Subcutaneous abdominal adipose tissue (tissue), 5 donors: Measurements from ENCODE around the gene METRNL.

Source experiments
- H3K27ac ChIP-seq: one replicate; pipeline ENCODE4 v1.7.0; 2013; ENCODE audit warnings: low read depth, mild to moderate bottlenecking, inconsistent platforms, low read length, moderate library complexity
- H3K27me3 ChIP-seq, 5 donors: one replicate each; pipeline ENCODE4 v1.7.0; 2013; ENCODE audit warnings: low read length in 5 of 5, inconsistent platforms in 1 of 5; ENCODE audit not compliant: control insufficient read depth in 5 of 5, insufficient read depth in 4 of 5
- H3K36me3 ChIP-seq, 5 donors: one replicate each; pipeline ENCODE4 v1.7.0; 2013; ENCODE audit warnings: low read length in 5 of 5; ENCODE audit not compliant: control insufficient read depth in 5 of 5, insufficient read depth in 5 of 5
- H3K4me1 ChIP-seq, 5 donors: one replicate each; pipeline ENCODE4 v1.7.0; 2013; ENCODE audit warnings: low read length in 5 of 5, mild to moderate bottlenecking in 3 of 5, moderate library complexity in 1 of 5; ENCODE audit not compliant: control insufficient read depth in 5 of 5, insufficient read depth in 5 of 5
- H3K4me3 ChIP-seq, 5 donors: one replicate each; pipeline ENCODE4 v1.7.0; 2013; ENCODE audit warnings: low read length in 5 of 5, low read depth in 1 of 5
- H3K9ac ChIP-seq, 5 donors: one replicate each; pipeline ENCODE4 v1.7.0; 2013; ENCODE audit warnings: low read length in 5 of 5, mild to moderate bottlenecking in 4 of 5, moderate library complexity in 3 of 5
- H3K9me3 ChIP-seq, 5 donors: one replicate each; pipeline ENCODE4 v1.7.0; 2013; ENCODE audit warnings: low read length in 5 of 5; ENCODE audit not compliant: control insufficient read depth in 5 of 5
- donor health status: healthy.
- donor health status: healthy.
- donor health status: healthy.
- donor health status: healthy.
- donor health status: healthy.

The METRNL gene

GRCh38 chr17:83085103-83085502 is 5.7 kb downstream of the METRNL start:
- H3K9ac ChIP-seq, result no peak overlapping the region
- H3K27ac ChIP-seq, result peak overlapping the region; percentile 86
- peaks cover 8 to 91% (median 84%) of the 10 kb centered on the region in 5 donors for H3K4me1 ChIP-seq
- peak overlapping the region in 1 of 5 donors; percentile 81 for H3K4me3 ChIP-seq
- no peaks in the 10 kb centered on the region for H3K9me3 ChIP-seq
- H3K27me3 ChIP-seq, result peaks cover 0 to 4% (median 0%) of the 10 kb centered on the region in 5 donors
- peaks cover 0 to 55% (median 28%) of the 10 kb centered on the region in 5 donors for H3K36me3 ChIP-seq

- H3K27ac ChIP-seq, result peak overlapping the region; percentile 86
- H3K9ac ChIP-seq, result no peak overlapping the region
- peaks cover 0 to 58% (median 28%) of the 10 kb centered on the region in 5 donors for H3K36me3 ChIP-seq
- no peak overlapping the region for H3K4me3 ChIP-seq
- peaks cover 0 to 4% (median 0%) of the 10 kb centered on the region in 5 donors for H3K27me3 ChIP-seq
- no peaks in the 10 kb centered on the region for H3K9me3 ChIP-seq
- H3K4me1 ChIP-seq, result peaks cover 8 to 94% (median 86%) of the 10 kb centered on the region in 5 donors
These were observed 6.3 kb downstream of the METRNL start for GRCh38 chr17:83085526-83086198.

GRCh38 chr17:83086199-83086880 is 6.9 kb downstream of the METRNL start:
- H3K4me3 ChIP-seq, result no peak overlapping the region
- peaks cover 0 to 4% (median 0%) of the 10 kb centered on the region in 5 donors for H3K27me3 ChIP-seq
- peak overlapping the region; percentile 46 for H3K27ac ChIP-seq
- H3K36me3 ChIP-seq, result peaks cover 0 to 65% (median 28%) of the 10 kb centered on the region in 5 donors
- peaks cover 8 to 95% (median 91%) of the 10 kb centered on the region in 5 donors for H3K4me1 ChIP-seq
- no peaks in the 10 kb centered on the region for H3K9me3 ChIP-seq
- H3K9ac ChIP-seq, result peak overlapping the region in 2 of 5 donors; percentile 13 to 28

GRCh38 chr17:83086907-83087787 is 7.7 kb downstream of the METRNL start:
- H3K4me3 ChIP-seq, result peak overlapping the region in 1 of 5 donors; percentile 22
- no peak overlapping the region for H3K27ac ChIP-seq
- H3K9me3 ChIP-seq, result no peaks in the 10 kb centered on the region
- H3K4me1 ChIP-seq, result peaks cover 5 to 95% (median 91%) of the 10 kb centered on the region in 5 donors
- H3K9ac ChIP-seq, result peak overlapping the region in 2 of 5 donors; percentile 13 to 28
- no peaks in the 10 kb centered on the region for H3K27me3 ChIP-seq
- peaks cover 0 to 68% (median 28%) of the 10 kb centered on the region in 5 donors for H3K36me3 ChIP-seq

GRCh38 chr17:83087788-83088360 is 8.5 kb downstream of the METRNL start:
- Histone ChIP-seq H3K9ac (no peak overlapping the region), H3K36me3 (peaks cover 0 to 71% (median 31%) of the 10 kb centered on the region in 5 donors), H3K27ac (no peak overlapping the region), H3K4me1 (peaks cover 3 to 95% (median 90%) of the 10 kb centered on the region in 5 donors), H3K4me3 (peak overlapping the region in 1 of 5 donors; percentile 22), H3K9me3 (no peaks in the 10 kb centered on the region), H3K27me3 (no peaks in the 10 kb centered on the region)

GRCh38 chr17:83088451-83088850 is 9.0 kb downstream of the METRNL start:
- peak overlapping the region in 1 of 5 donors; percentile 11 for H3K4me3 ChIP-seq
- no peak overlapping the region for H3K9ac ChIP-seq
- H3K4me1 ChIP-seq, result peaks cover 0 to 95% (median 88%) of the 10 kb centered on the region in 5 donors
- H3K27me3 ChIP-seq, result no peaks in the 10 kb centered on the region
- H3K27ac ChIP-seq, result no peak overlapping the region
- H3K9me3 ChIP-seq, result no peaks in the 10 kb centered on the region
- peaks cover 0 to 72% (median 37%) of the 10 kb centered on the region in 5 donors for H3K36me3 ChIP-seq

GRCh38 chr17:83088909-83089308 is 9.5 kb downstream of the METRNL start:
- no peak overlapping the region for H3K9ac ChIP-seq
- H3K4me1 ChIP-seq, result peaks cover 0 to 93% (median 83%) of the 10 kb centered on the region in 5 donors

GRCh38 chr17:83089328-83090132 is 10.1 kb downstream of the METRNL start:
- Histone ChIP-seq H3K27me3 (no peaks in the 10 kb centered on the region), H3K4me1 (peaks cover 0 to 87% (median 77%) of the 10 kb centered on the region in 5 donors), H3K36me3 (peaks cover 0 to 79% (median 45%) of the 10 kb centered on the region in 5 donors), H3K9ac (no peak overlapping the region), H3K4me3 (no peak overlapping the region), H3K9me3 (no peaks in the 10 kb centered on the region), H3K27ac (no peak overlapping the region)

More at GRCh38 chr17:83088909-83089308, 9.5 kb downstream of the METRNL start:
- no peak overlapping the region for H3K27ac ChIP-seq
- H3K27me3 ChIP-seq, result no peaks in the 10 kb centered on the region
- H3K4me3 ChIP-seq, result no peak overlapping the region
- H3K9me3 ChIP-seq, result no peaks in the 10 kb centered on the region
- peaks cover 0 to 76% (median 42%) of the 10 kb centered on the region in 5 donors for H3K36me3 ChIP-seq
